ENCODE results near the gene MCTP1.

MCTP1 gene

GRCh38 chr5:95178046-95178651 is 106.7 kb downstream of the MCTP1 start:
- Mint-ChIP-seq H3K9me3 (peaks cover 0 to 3% of the 10 kb centered on the region in 2 donors), H3K4me1 (peaks cover 0 to 3% of the 10 kb centered on the region in 2 donors), H3K36me3 (no peaks in the 10 kb centered on the region), H3K4me3 (no peak overlapping the region), H3K27me3 (no peaks in the 10 kb centered on the region), H3K27ac (no peak overlapping the region)
- ATAC-seq (replicated peaks) = peak; percentile 27 to 42
- DNase-seq = no peak

DNA sequence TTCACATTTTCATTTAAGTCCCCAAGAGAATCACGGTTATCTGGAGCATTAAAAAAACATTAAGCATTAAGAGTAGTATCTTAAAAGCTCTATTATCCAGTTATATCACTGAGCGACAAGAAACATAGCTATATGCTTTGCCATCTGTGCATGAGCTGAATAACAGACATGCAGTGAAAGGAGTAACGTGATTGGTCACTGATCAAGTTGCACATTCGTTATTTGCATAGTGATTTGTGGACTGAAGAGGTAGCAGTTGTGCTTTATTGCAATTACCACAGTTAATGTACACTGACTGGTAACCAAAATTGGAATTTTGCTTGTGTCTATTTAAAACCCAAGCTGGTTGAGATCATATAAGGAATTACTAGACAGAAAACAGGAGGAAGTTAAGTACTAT is 107.4 kb downstream of the MCTP1 start:
- Mint-ChIP-seq H3K4me3 (no peak overlapping the region), H3K27me3 (no peaks in the 10 kb centered on the region), H3K9me3 (peaks cover 0 to 3% of the 10 kb centered on the region in 2 donors), H3K36me3 (no peaks in the 10 kb centered on the region), H3K27ac (no peak overlapping the region), H3K4me1 (peaks cover 0 to 3% of the 10 kb centered on the region in 2 donors)
- ATAC-seq (replicated peaks) = no peak
- DNase-seq = no peak

- Mint-ChIP-seq H3K36me3 (no peaks in the 10 kb centered on the region), H3K27me3 (no peaks in the 10 kb centered on the region), H3K9me3 (peaks cover 0 to 8% of the 10 kb centered on the region in 2 donors)
Measured at GRCh38 chr5:95175106-95175505, 109.8 kb downstream of the MCTP1 start.

DNA sequence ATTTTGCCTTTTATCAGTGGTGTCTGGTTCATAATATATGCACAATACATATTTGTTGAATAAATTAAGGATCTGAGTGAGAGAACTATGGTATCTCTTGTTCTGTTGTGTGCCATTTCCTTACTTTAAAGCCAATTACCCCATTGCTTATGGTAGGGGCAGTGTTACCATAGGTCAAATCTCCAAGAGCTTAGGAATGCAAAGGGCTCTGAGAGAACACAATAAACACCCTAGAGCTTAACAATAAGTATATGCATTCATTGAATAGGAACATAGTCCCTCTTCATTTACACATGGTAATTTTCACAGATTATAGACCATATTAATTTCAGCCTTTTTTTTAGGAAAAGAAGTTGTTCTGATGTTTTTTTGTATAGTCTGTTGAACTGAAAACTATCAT is 112.2 kb downstream of the MCTP1 start:
- Mint-ChIP-seq H3K27ac (no peak overlapping the region), H3K36me3 (no peaks in the 10 kb centered on the region), H3K27me3 (no peaks in the 10 kb centered on the region), H3K9me3 (peaks cover 8 to 9% of the 10 kb centered on the region in 2 donors), H3K4me3 (no peak overlapping the region), H3K4me1 (no peaks in the 10 kb centered on the region)
- DNase-seq (no peak), ATAC-seq (replicated peaks) (no peak)

More at GRCh38 chr5:95175106-95175505, 109.8 kb downstream of the MCTP1 start:
- Mint-ChIP-seq H3K4me1 (peaks cover 0 to 3% of the 10 kb centered on the region in 2 donors), H3K27ac (no peak overlapping the region), H3K4me3 (no peak overlapping the region)
- ATAC-seq (replicated peaks) (no peak), DNase-seq (no peak)

GRCh38 chr5:95164861-95165260 is 120.0 kb downstream of the MCTP1 start:
- peaks cover 9 to 22% of the 10 kb centered on the region in 2 donors for H3K4me1 Mint-ChIP-seq
- no peak overlapping the region for H3K4me3 Mint-ChIP-seq
- H3K9me3 Mint-ChIP-seq = peaks cover 4 to 7% of the 10 kb centered on the region in 2 donors
- H3K27me3 Mint-ChIP-seq = no peaks in the 10 kb centered on the region
- no peaks in the 10 kb centered on the region for H3K36me3 Mint-ChIP-seq
- no peak overlapping the region for H3K27ac Mint-ChIP-seq
- ATAC-seq (replicated peaks) (no peak), DNase-seq (no peak)

DNA sequence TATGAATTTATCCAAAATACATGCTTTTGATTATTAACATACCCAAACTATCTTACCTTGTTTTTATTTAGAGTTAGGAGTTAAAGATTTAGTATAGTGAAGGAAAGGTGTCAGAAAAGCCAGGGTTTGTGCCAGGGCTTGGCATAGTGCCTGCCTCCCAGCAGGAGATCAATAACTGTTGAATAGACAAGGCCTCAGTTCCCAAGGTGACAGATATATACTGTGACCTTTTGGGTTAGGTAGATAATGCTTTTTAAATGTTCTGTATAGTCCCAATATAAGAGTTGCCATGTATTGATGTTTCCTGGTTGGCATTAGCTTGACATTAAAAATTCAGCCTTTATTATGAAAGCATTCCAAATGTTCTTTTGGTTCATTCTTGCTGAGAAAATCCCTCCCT is 121.8 kb downstream of the MCTP1 start:
- Mint-ChIP-seq H3K4me1 (peaks cover 14 to 22% of the 10 kb centered on the region in 2 donors), H3K9me3 (peaks cover 1 to 2% of the 10 kb centered on the region in 2 donors), H3K27me3 (no peaks in the 10 kb centered on the region), H3K27ac (no peak overlapping the region), H3K4me3 (no peak overlapping the region), H3K36me3 (no peaks in the 10 kb centered on the region)
- DNase-seq (no peak), ATAC-seq (replicated peaks) (no peak)

DNA sequence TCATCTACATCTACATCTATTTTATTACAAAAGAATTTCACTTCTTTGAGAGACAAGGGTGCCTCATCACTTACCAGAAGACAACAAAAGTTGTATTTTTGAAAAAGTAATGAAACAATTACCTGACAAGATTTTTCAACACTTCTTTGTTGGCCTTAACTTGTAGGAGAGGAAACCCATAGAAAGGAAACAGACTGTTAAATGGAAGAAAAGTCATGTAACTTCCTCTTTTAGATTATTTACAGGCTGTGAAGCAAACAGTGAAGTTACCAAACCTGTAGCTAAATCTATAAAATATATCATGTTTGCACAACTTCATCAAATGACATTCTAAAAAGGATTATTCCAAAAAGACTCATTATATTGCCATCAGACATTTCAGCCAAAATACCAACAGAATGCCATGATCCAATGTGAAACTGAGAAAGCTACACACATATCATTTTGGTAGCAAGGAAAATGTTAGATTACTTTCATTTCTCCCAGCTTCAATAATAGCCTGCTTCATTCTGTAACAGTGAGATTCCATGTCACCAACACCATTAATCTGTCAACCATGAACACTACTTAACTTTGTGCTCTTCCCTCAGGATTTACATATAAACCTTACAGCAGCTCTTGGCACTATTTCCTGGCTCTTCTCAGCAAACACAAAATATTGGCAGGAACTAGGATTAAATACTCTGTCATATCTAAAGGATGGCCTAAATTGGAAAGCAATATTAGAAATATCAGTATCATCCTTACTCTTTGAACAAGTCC is 122.5 kb downstream of the MCTP1 start:
- ATAC-seq (replicated peaks) (peak; percentile 45 to 59), DNase-seq (no peak)
- H3K4me1 Mint-ChIP-seq = peaks cover 14 to 22% of the 10 kb centered on the region in 2 donors
- H3K9me3 Mint-ChIP-seq = no peaks in the 10 kb centered on the region
- peak overlapping the region; percentile 25 for H3K27ac Mint-ChIP-seq
- no peaks in the 10 kb centered on the region for H3K36me3 Mint-ChIP-seq
- H3K27me3 Mint-ChIP-seq = no peaks in the 10 kb centered on the region
- H3K4me3 Mint-ChIP-seq = no peak overlapping the region

DNA sequence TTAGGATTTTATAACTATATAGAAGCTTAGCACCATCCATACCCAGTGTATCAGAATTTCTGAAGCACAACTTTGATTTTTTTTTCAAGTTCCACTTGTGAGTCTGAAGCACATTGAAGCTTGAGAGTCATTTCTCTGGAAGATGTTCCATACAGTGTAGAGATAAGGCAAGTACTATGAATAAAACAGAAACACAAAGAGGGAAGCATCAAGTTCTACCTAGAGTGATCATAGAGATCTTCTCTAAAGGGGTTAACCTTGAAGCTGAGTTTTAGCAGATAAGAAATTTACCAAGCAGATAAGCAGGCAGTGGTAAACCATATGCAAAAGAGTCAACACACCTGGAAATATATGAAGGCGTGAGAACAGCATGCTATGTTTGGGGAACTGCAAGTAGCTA is 125.3 kb downstream of the MCTP1 start:
- H3K4me3 Mint-ChIP-seq = no peak overlapping the region

GRCh38 chr5:95155888-95156287 is 129.0 kb downstream of the MCTP1 start:
- peaks cover 0 to 1% of the 10 kb centered on the region in 2 donors for H3K9me3 Mint-ChIP-seq
- ATAC-seq (replicated peaks) (no peak), DNase-seq (no peak)
- no peaks in the 10 kb centered on the region for H3K36me3 Mint-ChIP-seq
- H3K4me1 Mint-ChIP-seq = peaks cover under 1 to 5% of the 10 kb centered on the region in 2 donors
- H3K27ac Mint-ChIP-seq = no peak overlapping the region
- H3K4me3 Mint-ChIP-seq = no peak overlapping the region
- no peaks in the 10 kb centered on the region for H3K27me3 Mint-ChIP-seq

More for the DNA sequence above, 125.3 kb downstream of the MCTP1 start:
- H3K27me3 Mint-ChIP-seq = no peaks in the 10 kb centered on the region
- H3K36me3 Mint-ChIP-seq = no peaks in the 10 kb centered on the region
- ATAC-seq (replicated peaks) (peak; percentile 41 to 60), DNase-seq (no peak)
- no peaks in the 10 kb centered on the region for H3K9me3 Mint-ChIP-seq
- H3K27ac Mint-ChIP-seq = no peak overlapping the region
- H3K4me1 Mint-ChIP-seq = peaks cover 14 to 22% of the 10 kb centered on the region in 2 donors

DNA sequence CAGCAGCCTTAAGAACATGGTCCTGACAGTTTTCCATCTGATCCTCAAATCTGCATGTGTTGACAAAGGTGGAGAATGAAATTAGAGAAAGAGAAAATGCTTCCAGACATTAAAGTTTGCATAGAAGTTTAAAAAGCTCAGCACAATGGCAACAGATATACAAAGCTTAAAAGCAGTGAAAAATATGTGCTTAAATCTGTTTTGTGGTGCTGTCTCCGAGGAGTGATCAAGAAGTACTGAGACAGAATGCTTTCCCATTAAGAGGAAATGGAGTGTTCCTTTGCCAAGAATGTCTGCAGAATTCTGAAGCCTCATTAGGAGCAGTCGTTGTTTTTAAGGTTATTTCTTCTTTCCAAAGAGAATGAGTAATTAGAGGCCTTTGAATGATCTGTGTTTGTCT is 131.4 kb downstream of the MCTP1 start:
- DNase-seq (no peak), ATAC-seq (replicated peaks) (no peak)

DNA sequence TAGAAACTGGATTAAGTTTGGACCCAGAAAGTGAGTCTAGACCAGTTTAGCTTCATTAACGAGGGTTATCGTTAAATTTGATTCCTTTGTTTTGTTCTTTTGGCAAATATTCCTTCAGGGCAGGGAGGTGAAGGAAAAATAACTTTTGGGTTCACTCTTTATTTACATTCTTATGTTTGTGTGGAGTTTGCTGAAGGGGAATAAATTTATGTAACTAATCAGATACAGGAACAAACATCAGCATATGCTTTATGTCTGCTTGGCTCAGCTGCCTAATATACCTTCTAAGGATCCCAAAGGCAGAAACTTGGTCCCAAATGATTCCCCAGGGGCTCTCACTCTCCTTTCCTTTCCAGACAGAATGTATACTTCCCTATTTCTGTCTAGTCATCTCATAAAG is 132.4 kb downstream of the MCTP1 start:
- no peak for ATAC-seq (replicated peaks)
- Mint-ChIP-seq H3K27me3 (no peaks in the 10 kb centered on the region), H3K4me3 (no peak overlapping the region), H3K4me1 (no peaks in the 10 kb centered on the region), H3K9me3 (peaks cover 6 to 8% of the 10 kb centered on the region in 2 donors), H3K36me3 (no peaks in the 10 kb centered on the region), H3K27ac (no peak overlapping the region)
- DNase-seq = no peak

More for the DNA sequence above, 131.4 kb downstream of the MCTP1 start:
- no peaks in the 10 kb centered on the region for H3K4me1 Mint-ChIP-seq
- peaks cover 0 to 2% of the 10 kb centered on the region in 2 donors for H3K9me3 Mint-ChIP-seq
- H3K4me3 Mint-ChIP-seq = no peak overlapping the region
- H3K36me3 Mint-ChIP-seq = no peaks in the 10 kb centered on the region
- no peaks in the 10 kb centered on the region for H3K27me3 Mint-ChIP-seq
- no peak overlapping the region for H3K27ac Mint-ChIP-seq

- Mint-ChIP-seq H3K27me3 (no peaks in the 10 kb centered on the region), H3K4me1 (no peaks in the 10 kb centered on the region), H3K27ac (no peak overlapping the region), H3K4me3 (no peak overlapping the region), H3K9me3 (peaks cover 10 to 11% of the 10 kb centered on the region in 2 donors), H3K36me3 (no peaks in the 10 kb centered on the region)
- DNase-seq (no peak), ATAC-seq (replicated peaks) (no peak)
Measured at GRCh38 chr5:95152131-95152530, 132.8 kb downstream of the MCTP1 start.

GRCh38 chr5:95151694-95152093 is 133.2 kb downstream of the MCTP1 start:
- no peak overlapping the region for H3K27ac Mint-ChIP-seq
- H3K4me1 Mint-ChIP-seq = no peaks in the 10 kb centered on the region
- H3K36me3 Mint-ChIP-seq = no peaks in the 10 kb centered on the region
- H3K9me3 Mint-ChIP-seq = peaks cover 11 to 12% of the 10 kb centered on the region in 2 donors
- no peaks in the 10 kb centered on the region for H3K27me3 Mint-ChIP-seq
- no peak overlapping the region for H3K4me3 Mint-ChIP-seq
- ATAC-seq (replicated peaks) = no peak
- no peak for DNase-seq

GRCh38 chr5:95149387-95149786 is 135.5 kb downstream of the MCTP1 start:
- Mint-ChIP-seq H3K27me3 (no peaks in the 10 kb centered on the region), H3K27ac (no peak overlapping the region), H3K9me3 (peaks cover 12 to 15% of the 10 kb centered on the region in 2 donors), H3K4me3 (no peak overlapping the region), H3K4me1 (no peaks in the 10 kb centered on the region), H3K36me3 (no peaks in the 10 kb centered on the region)
- DNase-seq = no peak
- ATAC-seq (replicated peaks) = no peak

DNA sequence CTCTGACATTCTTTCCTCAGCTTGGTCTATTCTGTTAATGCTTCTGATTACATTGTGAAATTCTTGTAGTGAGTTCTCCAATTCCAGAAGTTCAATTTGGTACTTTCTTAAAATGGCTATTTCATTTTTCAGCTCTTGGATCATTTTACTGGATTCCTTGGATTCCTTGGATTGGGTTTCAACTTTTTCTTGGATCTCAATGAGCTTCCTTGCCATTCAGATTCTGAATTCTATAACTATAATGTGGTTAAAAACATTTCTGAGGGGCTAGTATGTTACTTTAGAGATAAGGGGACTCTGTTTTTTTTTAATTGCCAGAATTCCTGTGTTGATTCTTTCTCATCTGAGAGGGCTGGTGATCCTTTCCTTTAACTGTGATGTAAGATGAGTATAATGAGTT is 136.4 kb downstream of the MCTP1 start:
- H3K4me1 Mint-ChIP-seq = no peaks in the 10 kb centered on the region
- ATAC-seq (replicated peaks) (no peak), DNase-seq (no peak)
- no peaks in the 10 kb centered on the region for H3K27me3 Mint-ChIP-seq
- no peaks in the 10 kb centered on the region for H3K36me3 Mint-ChIP-seq
- H3K4me3 Mint-ChIP-seq = no peak overlapping the region
- no peak overlapping the region for H3K27ac Mint-ChIP-seq
- peaks cover 12 to 15% of the 10 kb centered on the region in 2 donors for H3K9me3 Mint-ChIP-seq
